ENCODE results near the gene SYT1.

SYT1 gene

GRCh38 chr12:79252358-79253075 lies 387.9 kb downstream of the SYT1 start:
- H3K4me3 ChIP-seq (ENCODE audit: low read length) = no peak overlapping the region
- no peak for TF ChIP-seq ZNF274 (IDR thresholded peaks at IDR 0.05; ENCODE audit: low read depth, low read length)

- no peak overlapping the region for H3K4me3 ChIP-seq (ENCODE audit: low read length)
- no peak for TF ChIP-seq ZNF274 (IDR thresholded peaks at IDR 0.05; ENCODE audit: low read depth, low read length)
These were observed 390.7 kb downstream of the SYT1 start for GRCh38 chr12:79255288-79255687.

- no peak overlapping the region for H3K4me3 ChIP-seq (ENCODE audit: low read length)
- no peak for TF ChIP-seq ZNF274 (IDR thresholded peaks at IDR 0.05; ENCODE audit: low read depth, low read length)
These were observed 396.3 kb downstream of the SYT1 start for GRCh38 chr12:79260923-79261322.

GRCh38 chr12:79262938-79263337 lies 398.4 kb downstream of the SYT1 start:
- no peak for TF ChIP-seq ZNF274 (IDR thresholded peaks at IDR 0.05; ENCODE audit: low read depth, low read length)
- no peak overlapping the region for H3K4me3 ChIP-seq (ENCODE audit: low read length)

- H3K4me3 ChIP-seq (ENCODE audit: low read length) = no peak overlapping the region
- no peak for TF ChIP-seq ZNF274 (IDR thresholded peaks at IDR 0.05; ENCODE audit: low read depth, low read length)
These were observed 402.0 kb downstream of the SYT1 start for GRCh38 chr12:79266343-79267144.

- H3K4me3 ChIP-seq (ENCODE audit: low read length) = no peak overlapping the region
- no peak for TF ChIP-seq ZNF274 (IDR thresholded peaks at IDR 0.05; ENCODE audit: low read depth, low read length)
These were observed 403.0 kb downstream of the SYT1 start for GRCh38 chr12:79267580-79267979.

GRCh38 chr12:79274501-79275064 lies 410.0 kb downstream of the SYT1 start:
- no peak for TF ChIP-seq ZNF274 (IDR thresholded peaks at IDR 0.05; ENCODE audit: low read depth, low read length)
- no peak overlapping the region for H3K4me3 ChIP-seq (ENCODE audit: low read length)

- no peak overlapping the region for H3K4me3 ChIP-seq (ENCODE audit: low read length)
- TF ChIP-seq ZNF274 (IDR thresholded peaks at IDR 0.05; ENCODE audit: low read depth, low read length) = no peak
These were observed 411.1 kb downstream of the SYT1 start for GRCh38 chr12:79275631-79276030.

GRCh38 chr12:79283364-79283763 lies 418.8 kb downstream of the SYT1 start:
- no peak overlapping the region for H3K4me3 ChIP-seq (ENCODE audit: low read length)
- no peak for TF ChIP-seq ZNF274 (IDR thresholded peaks at IDR 0.05; ENCODE audit: low read depth, low read length)

GRCh38 chr12:79288911-79289310 lies 424.3 kb downstream of the SYT1 start:
- H3K4me3 ChIP-seq (ENCODE audit: low read length) = no peak overlapping the region
- TF ChIP-seq ZNF274 (IDR thresholded peaks at IDR 0.05; ENCODE audit: low read depth, low read length) = no peak

GRCh38 chr12:79291711-79292110 lies 427.1 kb downstream of the SYT1 start:
- H3K4me3 ChIP-seq (ENCODE audit: low read length) = no peak overlapping the region
- TF ChIP-seq ZNF274 (IDR thresholded peaks at IDR 0.05; ENCODE audit: low read depth, low read length) = no peak

GRCh38 chr12:79294590-79294989 lies 430.0 kb downstream of the SYT1 start:
- TF ChIP-seq ZNF274 (IDR thresholded peaks at IDR 0.05; ENCODE audit: low read depth, low read length) = no peak
- H3K4me3 ChIP-seq (ENCODE audit: low read length) = no peak overlapping the region

GRCh38 chr12:79295572-79295971 lies 431.0 kb downstream of the SYT1 start:
- TF ChIP-seq ZNF274 (IDR thresholded peaks at IDR 0.05; ENCODE audit: low read depth, low read length) = no peak
- H3K4me3 ChIP-seq (ENCODE audit: low read length) = no peak overlapping the region

GRCh38 chr12:79296133-79296532 lies 431.6 kb downstream of the SYT1 start:
- no peak for TF ChIP-seq ZNF274 (IDR thresholded peaks at IDR 0.05; ENCODE audit: low read depth, low read length)
- no peak overlapping the region for H3K4me3 ChIP-seq (ENCODE audit: low read length)

GRCh38 chr12:79296871-79297270 lies 432.3 kb downstream of the SYT1 start:
- H3K4me3 ChIP-seq (ENCODE audit: low read length) = no peak overlapping the region
- no peak for TF ChIP-seq ZNF274 (IDR thresholded peaks at IDR 0.05; ENCODE audit: low read depth, low read length)

Data from GM08714 (cell line).